Measurements from ENCODE around the gene CTXN3.

DNA sequence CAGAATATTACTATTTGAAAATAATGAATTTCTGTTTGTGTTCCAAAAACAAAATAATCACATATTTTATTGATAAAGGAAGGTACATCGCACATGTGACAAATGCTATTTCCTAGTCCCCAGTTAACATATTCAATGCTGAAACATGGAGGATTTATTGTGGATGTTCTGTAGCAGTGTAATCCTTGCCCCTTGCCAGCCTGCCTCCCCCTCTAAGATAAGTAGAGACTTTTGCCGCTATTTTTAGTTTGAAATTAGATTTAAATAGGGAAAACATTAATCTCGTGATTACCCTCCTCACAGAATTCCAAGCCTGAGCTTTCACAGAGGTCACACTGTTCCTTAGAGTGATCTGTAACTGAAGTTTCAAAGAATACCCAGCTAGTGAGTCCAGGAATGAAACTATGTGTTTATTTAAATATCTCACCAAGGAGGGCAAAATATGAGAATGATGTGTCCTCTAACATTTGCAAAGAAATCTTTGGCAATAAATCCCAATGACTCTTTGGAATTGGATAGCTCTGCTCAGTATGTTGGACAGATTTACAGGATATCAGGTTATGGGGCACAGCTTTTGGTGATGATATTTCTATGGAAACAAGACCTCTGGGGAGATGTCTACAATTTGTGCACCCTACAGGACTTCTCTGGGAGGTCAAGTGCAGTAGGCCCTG lies 17.3 kb downstream of the CTXN3 start:
- TF ChIP-seq POLR2AphosphoS5 (IDR thresholded peaks at IDR 0.05; ENCODE audit: low read depth, low read length) (no peak), REST (IDR thresholded peaks at IDR 0.05; ENCODE audit: insufficient read depth in 1 of 2, low read depth in 2 of 2, low read length in 1 of 2) (no peak)

All from Panc1 (cell line).